ENCODE data around the gene AP2M1. TPM values are rescaled to one million over a fixed set of nuclear protein-coding genes. Genes with fewer than 3 reads are reported as not detected.

AP2M1 gene
- total and polyA plus RNA-seq, 2 of the 13 experiments (the other 11 are each of a cell fraction or from before 2014, with no cell fraction given), result 126 to 146 TPM

- no peak for DNase-seq (ENCODE audit: low spot score)
Observed at GRCh38 chr3:184177331-184177731, 2.7 kb downstream of the AP2M1 start.

GRCh38 chr3:184177767-184178306, 3.2 kb downstream of the AP2M1 start:
- Histone ChIP-seq H3K27ac (ENCODE audit: extremely low read length, insufficient read depth, low read length) (no peak overlapping the region), H3K27me3 (ENCODE audit: control insufficient read depth in 1 of 2, insufficient read depth in 2 of 2, low read length in 2 of 2) (no peaks in the 10 kb centered on the region; a peak in 1 of 5 replicates), H4K20me1 (ENCODE audit: insufficient read depth, low read length) (no peaks in the 10 kb centered on the region; the same call in 1 of the 2 replicates), H3K36me3 (replicated peaks in 1 of 2; ENCODE audit: control insufficient read depth in 1 of 2, insufficient read depth in 2 of 2, low read length in 2 of 2) (peaks cover 45 to 60% of the 10 kb centered on the region in 2 experiments), H3K4me2 (ENCODE audit: low read depth, low read length) (no peak overlapping the region), H3K4me3 (replicated peaks in 1 of 3; ENCODE audit: insufficient read depth in 1 of 3, low read depth in 2 of 3, low read length in 3 of 3) (no peak overlapping the region), H3K79me2 (ENCODE audit: insufficient read depth, low read length) (peaks cover 23% of the 10 kb centered on the region), H3K9ac (ENCODE audit: insufficient read depth, low read depth, low read length) (no peak overlapping the region), H3K9me3 (ENCODE audit: low read length) (no peaks in the 10 kb centered on the region), H2AFZ (ENCODE audit: low read length) (no peak overlapping the region), H3K4me1 (ENCODE audit: insufficient read depth, low read length) (peaks cover 24% of the 10 kb centered on the region)
- in situ Hi-C loops (cut with HindIII; ENCODE audit: extremely low pct_ligation_motif_present, low pct_unique_long_range_greater_than_20kb) (no loop called here), intact Hi-C loops (cut with micrococcal nuclease; ENCODE audit: unreplicated experiment) (no loop called here)
- TF ChIP-seq ZNF607 (CRISPR knock-in tag; IDR thresholded peaks at IDR 0.05; ENCODE audit: borderline replicate concordance) (no peak), ZNF564 (CRISPR knock-in tag; IDR thresholded peaks at IDR 0.05) (no peak), MED13 (CRISPR knock-in tag; IDR thresholded peaks at IDR 0.05) (no peak), GABPA (IDR thresholded peaks at IDR 0.05; ENCODE audit: low read depth, low read length) (no peak), GABPA (CRISPR knock-in tag; IDR thresholded peaks at IDR 0.05; ENCODE audit: low read depth) (no peak), ZNF678 (CRISPR knock-in tag; IDR thresholded peaks at IDR 0.05) (no peak), MED8 (CRISPR knock-in tag; IDR thresholded peaks at IDR 0.05; ENCODE audit: insufficient replicate concordance) (no peak), ZFY (CRISPR knock-in tag; IDR thresholded peaks at IDR 0.05) (no peak), SOX6 (IDR thresholded peaks at IDR 0.05) (no peak), SOX6 (CRISPR knock-in tag; IDR thresholded peaks at IDR 0.05) (no peak)
- no peak for ATAC-seq
- POLR2A ChIA-PET, result interaction anchor here (2.4 kb wide), 1 partner anchor 8 kb away, joined by 17 read pairs; the partner anchor contains the start of gene ABCF3
- FAIRE-seq, result no peak
- no TSS peak for BruUV-seq (replicated peaks)
- WGBS (ENCODE audit: low lambda C conversion rate), result 98% methylated on average over 14 of the region's 14 CpGs
- CTCF ChIA-PET (ENCODE audit: low intra/inter-chr PET ratio, low total read pairs), result no interaction called here
- no peak for DNase-seq (ENCODE audit: low spot score)

More at GRCh38 chr3:184177331-184177731, 2.7 kb downstream of the AP2M1 start:
- Histone ChIP-seq H4K20me1 (ENCODE audit: insufficient read depth, low read length) (no peaks in the 10 kb centered on the region; the same call in 1 of the 2 replicates), H3K9me3 (ENCODE audit: low read length) (no peaks in the 10 kb centered on the region), H3K36me3 (replicated peaks in 1 of 2; ENCODE audit: control insufficient read depth in 1 of 2, insufficient read depth in 2 of 2, low read length in 2 of 2) (peaks cover 41 to 54% of the 10 kb centered on the region in 2 experiments), H3K9ac (ENCODE audit: insufficient read depth, low read depth, low read length) (no peak overlapping the region), H3K27ac (ENCODE audit: extremely low read length, insufficient read depth, low read length) (no peak overlapping the region), H2AFZ (ENCODE audit: low read length) (no peak overlapping the region), H3K79me2 (ENCODE audit: insufficient read depth, low read length) (peaks cover 23% of the 10 kb centered on the region), H3K4me3 (replicated peaks in 1 of 3; ENCODE audit: insufficient read depth in 1 of 3, low read depth in 2 of 3, low read length in 3 of 3) (no peak overlapping the region), H3K4me2 (ENCODE audit: low read depth, low read length) (no peak overlapping the region), H3K27me3 (ENCODE audit: control insufficient read depth in 1 of 2, insufficient read depth in 2 of 2, low read length in 2 of 2) (no peaks in the 10 kb centered on the region; a peak in 1 of 5 replicates), H3K4me1 (ENCODE audit: insufficient read depth, low read length) (peaks cover 24% of the 10 kb centered on the region)
- ChIA-PET POLR2A (interaction anchor here (0.8 to 2.4 kb wide), 3 partner anchors 7 to 21 kb away, joined by 3 to 17 read pairs (median 4); partner anchors contain the start of gene ABCF3), CTCF (ENCODE audit: low intra/inter-chr PET ratio, low total read pairs) (no interaction called here)
- TF ChIP-seq REL (CRISPR knock-in tag; conservative IDR thresholded peaks at IDR 0.05) (no peak), MAFF (IDR thresholded peaks at IDR 0.05; ENCODE audit: low read depth, low read length) (peak; percentile 86), MAFK (conservative IDR thresholded peaks at IDR 0.05 in 1 of 2, IDR thresholded peaks at IDR 0.05 in 1 of 2; ENCODE audit: low read length in 2 of 2) (peak; percentile 88 to 92), ZNF816 (CRISPR knock-in tag; IDR thresholded peaks at IDR 0.05; ENCODE audit: borderline replicate concordance) (no peak), ZNF432 (CRISPR knock-in tag; IDR thresholded peaks at IDR 0.05; ENCODE audit: borderline replicate concordance) (no peak), PRMT3 (CRISPR knock-in tag; IDR thresholded peaks at IDR 0.05; ENCODE audit: borderline replicate concordance, low read depth) (no peak), ZNF703 (CRISPR knock-in tag; IDR thresholded peaks at IDR 0.05; ENCODE audit: borderline replicate concordance) (no peak)
- ATAC-seq, result no peak
- 97% methylated on average over 3 of the region's 4 CpGs for WGBS (ENCODE audit: low lambda C conversion rate)
- BruUV-seq (replicated peaks), result no TSS peak
- in situ Hi-C loops (cut with HindIII; ENCODE audit: extremely low pct_ligation_motif_present, low pct_unique_long_range_greater_than_20kb) (no loop called here), intact Hi-C loops (cut with micrococcal nuclease; ENCODE audit: unreplicated experiment) (no loop called here)
- no peak for FAIRE-seq
